ENCODE results near the gene MAP2K7. TPM values are rescaled to one million over a fixed set of nuclear protein-coding genes. Genes with fewer than 3 reads are reported as not detected.

The MAP2K7 gene
- total RNA-seq, 1 experiment from 2014 or later = 37.4 TPM

DNA sequence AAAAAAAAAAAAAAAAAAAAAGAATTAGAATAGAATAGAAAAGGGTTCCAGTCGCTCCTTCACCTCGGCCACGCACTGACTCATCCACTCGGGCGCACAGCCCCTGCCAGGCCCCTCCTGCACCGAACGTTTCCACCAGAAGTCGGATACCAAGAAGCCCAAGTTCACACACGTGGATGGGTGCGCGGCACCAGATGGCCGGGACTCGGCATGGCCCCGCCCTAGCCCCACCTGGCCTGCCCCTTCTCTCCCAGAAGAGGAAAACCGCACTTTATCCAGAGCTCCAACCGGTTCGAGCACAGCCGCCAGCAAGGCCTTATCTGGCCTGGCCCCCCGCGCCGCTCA is 35.4 kb upstream of the MAP2K7 start:
- CTCF ChIA-PET = interaction anchor here (0.6 to 2.2 kb wide), 10 partner anchors 10 to 544 kb away, joined by 3 to 50 read pairs (median 12); partner anchors contain the start of genes MAP2K7, PET100, SNAPC2 and TIMM44
- Histone ChIP-seq H3K4me3 (ENCODE audit: low read depth, low read length) (peak overlapping the region; percentile 77), H3K36me3 (ENCODE audit: control insufficient read depth, insufficient read depth, low read length) (no peaks in the 10 kb centered on the region), H3K4me1 (peaks cover 7% of the 10 kb centered on the region), H3K9me3 (no peaks in the 10 kb centered on the region), H3K27me3 (replicated peaks; ENCODE audit: control insufficient read depth, insufficient read depth, low read length) (no peaks in the 10 kb centered on the region; the same call in 1 of the 2 replicates)
- peak overlapping the region; percentile 87 for H3K4me3 Mint-ChIP-seq (ENCODE audit: unreplicated experiment)
- TF ChIP-seq, protein P1, sequence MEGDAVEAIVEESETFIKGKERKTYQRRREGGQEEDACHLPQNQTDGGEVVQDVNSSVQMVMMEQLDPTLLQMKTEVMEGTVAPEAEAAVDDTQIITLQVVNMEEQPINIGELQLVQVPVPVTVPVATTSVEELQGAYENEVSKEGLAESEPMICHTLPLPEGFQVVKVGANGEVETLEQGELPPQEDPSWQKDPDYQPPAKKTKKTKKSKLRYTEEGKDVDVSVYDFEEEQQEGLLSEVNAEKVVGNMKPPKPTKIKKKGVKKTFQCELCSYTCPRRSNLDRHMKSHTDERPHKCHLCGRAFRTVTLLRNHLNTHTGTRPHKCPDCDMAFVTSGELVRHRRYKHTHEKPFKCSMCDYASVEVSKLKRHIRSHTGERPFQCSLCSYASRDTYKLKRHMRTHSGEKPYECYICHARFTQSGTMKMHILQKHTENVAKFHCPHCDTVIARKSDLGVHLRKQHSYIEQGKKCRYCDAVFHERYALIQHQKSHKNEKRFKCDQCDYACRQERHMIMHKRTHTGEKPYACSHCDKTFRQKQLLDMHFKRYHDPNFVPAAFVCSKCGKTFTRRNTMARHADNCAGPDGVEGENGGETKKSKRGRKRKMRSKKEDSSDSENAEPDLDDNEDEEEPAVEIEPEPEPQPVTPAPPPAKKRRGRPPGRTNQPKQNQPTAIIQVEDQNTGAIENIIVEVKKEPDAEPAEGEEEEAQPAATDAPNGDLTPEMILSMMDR (IDR thresholded peaks at IDR 0.05; ENCODE audit: insufficient read depth in 1 of 2, low read depth in 1 of 2, low read length in 1 of 2, severe bottlenecking in 1 of 2, unreplicated experiment in 1 of 2) = no peak
- H3K9me3 Mint-ChIP-seq (ENCODE audit: unreplicated experiment) = no peaks in the 10 kb centered on the region
- POLR2A ChIA-PET = interaction anchor here (0.6 to 2.2 kb wide), 7 partner anchors 20 to 769 kb away, joined by 3 to 21 read pairs (median 15); partner anchors contain the start of genes LRRC8E, MAP2K7, SNAPC2 and TIMM44
- BruUV-seq (replicated peaks) = no TSS peak
- no peak for DNase-seq
- H3K27ac Mint-ChIP-seq (ENCODE audit: unreplicated experiment) = peak overlapping the region; percentile 89
- H3K4me1 Mint-ChIP-seq (ENCODE audit: low read depth, unreplicated experiment) = peaks cover 9% of the 10 kb centered on the region
- H3K27me3 Mint-ChIP-seq (ENCODE audit: insufficient read depth, unreplicated experiment) = no peaks in the 10 kb centered on the region
- intact Hi-C loops (cut with micrococcal nuclease; ENCODE audit: unreplicated experiment) = loop anchor here (2.0 kb wide), 1 partner anchor 35 kb away; the partner anchor contains the start of gene MAP2K7
- peaks cover 19% of the 10 kb centered on the region for H3K36me3 Mint-ChIP-seq (ENCODE audit: insufficient read depth, unreplicated experiment)

DNA sequence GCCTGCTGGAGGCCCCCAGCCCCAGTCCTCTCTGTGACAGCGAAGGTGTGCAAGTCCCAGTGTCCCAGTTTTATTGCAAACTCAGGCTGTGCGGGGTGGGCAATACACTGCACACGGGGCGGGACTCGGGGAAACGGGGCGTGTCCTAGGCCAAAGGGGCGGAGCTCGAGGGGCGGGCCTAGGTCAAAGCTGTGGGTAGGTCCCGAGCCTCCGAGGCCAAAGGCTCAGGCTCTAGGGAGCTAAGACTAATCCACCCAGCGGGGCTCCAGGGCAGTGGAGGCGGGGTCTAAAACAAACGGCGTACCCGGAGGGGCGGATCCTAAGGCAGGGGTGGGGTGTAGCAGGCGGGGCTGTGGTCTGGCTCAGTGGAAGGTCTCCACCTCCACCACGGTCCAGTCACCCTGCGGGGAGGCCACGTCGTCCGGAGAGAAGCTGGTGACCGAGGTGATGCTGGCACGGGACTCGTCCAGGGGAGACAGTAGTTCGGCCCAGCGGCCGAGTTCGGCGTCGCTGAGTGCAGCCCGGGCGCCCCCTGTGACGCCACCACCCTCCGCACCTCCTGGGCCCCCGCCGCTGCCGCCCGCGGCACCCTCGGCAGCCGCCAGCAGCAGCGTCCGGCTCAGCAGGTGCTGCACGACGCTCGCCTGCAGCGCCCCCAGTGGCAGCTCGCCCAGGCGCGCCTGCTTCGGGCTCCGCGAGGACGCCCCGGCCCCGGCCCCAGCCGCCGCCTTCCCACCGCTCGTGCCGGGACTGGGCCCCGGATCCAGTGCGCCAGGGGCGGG is 34.8 kb upstream of the MAP2K7 start:
- CTCF ChIA-PET = interaction anchor here (0.6 to 2.2 kb wide), 19 partner anchors 11 to 544 kb away, joined by 3 to 50 read pairs (median 6); partner anchors contain the start of genes LRRC8E, MAP2K7, PET100 and SNAPC2
- POLR2A ChIA-PET = interaction anchor here (0.6 to 2.2 kb wide), 7 partner anchors 20 to 769 kb away, joined by 3 to 21 read pairs (median 15); partner anchors contain the start of genes LRRC8E, MAP2K7, SNAPC2 and TIMM44
- Mint-ChIP-seq H3K4me3 (ENCODE audit: unreplicated experiment) (peak overlapping the region; percentile 87), H3K9me3 (ENCODE audit: unreplicated experiment) (no peaks in the 10 kb centered on the region), H3K36me3 (ENCODE audit: insufficient read depth, unreplicated experiment) (peaks cover 19% of the 10 kb centered on the region), H3K4me1 (ENCODE audit: low read depth, unreplicated experiment) (peaks cover 9% of the 10 kb centered on the region), H3K27ac (ENCODE audit: unreplicated experiment) (peak overlapping the region; percentile 89), H3K27me3 (ENCODE audit: insufficient read depth, unreplicated experiment) (no peaks in the 10 kb centered on the region)
- Histone ChIP-seq H3K9me3 (no peaks in the 10 kb centered on the region), H3K4me3 (ENCODE audit: low read depth, low read length) (peak overlapping the region; percentile 77), H3K36me3 (ENCODE audit: control insufficient read depth, insufficient read depth, low read length) (no peaks in the 10 kb centered on the region), H3K4me1 (peaks cover 7% of the 10 kb centered on the region), H3K27me3 (replicated peaks; ENCODE audit: control insufficient read depth, insufficient read depth, low read length) (no peaks in the 10 kb centered on the region; the same call in 1 of the 2 replicates)
- BruUV-seq (replicated peaks) = no TSS peak
- TF ChIP-seq, protein P1 (IDR thresholded peaks at IDR 0.05; ENCODE audit: insufficient read depth in 1 of 2, low read depth in 1 of 2, low read length in 1 of 2, severe bottlenecking in 1 of 2, unreplicated experiment in 1 of 2) = peak; percentile 53 to 71
- DNase-seq = peak; percentile 92 to 94
- intact Hi-C loops (cut with micrococcal nuclease; ENCODE audit: unreplicated experiment) = loop anchor here (1.0 to 2.0 kb wide), 2 partner anchors 34 to 51 kb away; partner anchors contain the start of genes MAP2K7 and SNAPC2

- intact Hi-C loops (cut with micrococcal nuclease; ENCODE audit: unreplicated experiment) = loop anchor here (1.0 to 2.0 kb wide), 2 partner anchors 33 to 51 kb away; partner anchors contain the start of genes MAP2K7 and SNAPC2
- CTCF ChIA-PET = interaction anchor here (0.5 to 2.2 kb wide), 17 partner anchors 10 to 1026 kb away, joined by 3 to 50 read pairs (median 8); partner anchors contain the start of genes LRRC8E, MAP2K7, SNAPC2 and TIMM44
- peak overlapping the region; percentile 89 for H3K27ac Mint-ChIP-seq (ENCODE audit: unreplicated experiment)
Observed at GRCh38 chr19:7869453-7869909, 34.2 kb upstream of the MAP2K7 start.

More at GRCh38 chr19:7869453-7869909, 34.2 kb upstream of the MAP2K7 start:
- H3K9me3 Mint-ChIP-seq (ENCODE audit: unreplicated experiment) = no peaks in the 10 kb centered on the region
- H3K9me3 ChIP-seq = no peaks in the 10 kb centered on the region
- H3K27me3 ChIP-seq (replicated peaks; ENCODE audit: control insufficient read depth, insufficient read depth, low read length) = no peaks in the 10 kb centered on the region; the same call in 1 of the 2 replicates
- H3K4me1 ChIP-seq = peaks cover 7% of the 10 kb centered on the region
- no peaks in the 10 kb centered on the region for H3K36me3 ChIP-seq (ENCODE audit: control insufficient read depth, insufficient read depth, low read length)
- H3K4me3 ChIP-seq (ENCODE audit: low read depth, low read length) = peak overlapping the region; percentile 77
- H3K4me1 Mint-ChIP-seq (ENCODE audit: low read depth, unreplicated experiment) = peaks cover 9% of the 10 kb centered on the region
- TF ChIP-seq, protein P1 (IDR thresholded peaks at IDR 0.05; ENCODE audit: insufficient read depth in 1 of 2, low read depth in 1 of 2, low read length in 1 of 2, severe bottlenecking in 1 of 2, unreplicated experiment in 1 of 2) = no peak
- DNase-seq = peak; percentile 81 to 91
- no TSS peak for BruUV-seq (replicated peaks)
- H3K27me3 Mint-ChIP-seq (ENCODE audit: insufficient read depth, unreplicated experiment) = no peaks in the 10 kb centered on the region
- POLR2A ChIA-PET = interaction anchor here (0.5 to 2.2 kb wide), 6 partner anchors 19 to 74 kb away, joined by 4 to 20 read pairs (median 14); partner anchors contain the start of genes LRRC8E, MAP2K7, SNAPC2 and TIMM44
- peaks cover 19% of the 10 kb centered on the region for H3K36me3 Mint-ChIP-seq (ENCODE audit: insufficient read depth, unreplicated experiment)
- peak overlapping the region; percentile 87 for H3K4me3 Mint-ChIP-seq (ENCODE audit: unreplicated experiment)
